ENCODE data around the gene TASOR2. TPM values are rescaled to one million over a fixed set of nuclear protein-coding genes. Genes with fewer than 3 reads are reported as not detected.

Gene TASOR2
- 74.0 and 76.4 TPM in 2 replicates for total RNA-seq

GRCh38 chr10:5684318-5684970 lies at the start of gene TASOR2:
TASOR2 (plus strand) TSS chr10:5684838; CDS start chr10:5720643, 35,805 bp downstream.

GRCh38 chr10:5666008-5666840 lies 18.4 kb upstream of the TASOR2 start, which contains the start of gene ASB13:
ASB13 (minus strand) TSS chr10:5666595; CDS start chr10:5666551, 44 bp downstream.

Other genes with a start within 250 kb of the TASOR2 start
- gene CALML5, start 185.3 kb upstream of the TASOR2 start, total RNA-seq = not detected in 2 replicates
- not detected in 2 replicates for gene CALML3, start 159.9 kb upstream of the TASOR2 start, total RNA-seq
- 7.8 and 8.8 TPM in 2 replicates for gene ASB13, start 18.2 kb upstream of the TASOR2 start, total RNA-seq
- gene GDI2, start 128.6 kb downstream of the TASOR2 start, total RNA-seq = 629 and 694 TPM in 2 replicates
- 7.4 and 9.5 TPM in 2 replicates for gene ANKRD16, start 205.1 kb downstream of the TASOR2 start, total RNA-seq
- 84.8 and 106 TPM in 2 replicates for gene FBH1, start 205.4 kb downstream of the TASOR2 start, total RNA-seq

Measured in vein endothelial cell (primary cell).